ENCODE data around the gene FAM181A. TPM values are rescaled to one million over a fixed set of nuclear protein-coding genes. Genes with fewer than 3 reads are reported as not detected.

Gene FAM181A
- polyA plus RNA-seq, 5 donors = 0.10 to 0.51 (median 0.21) TPM

DNA sequence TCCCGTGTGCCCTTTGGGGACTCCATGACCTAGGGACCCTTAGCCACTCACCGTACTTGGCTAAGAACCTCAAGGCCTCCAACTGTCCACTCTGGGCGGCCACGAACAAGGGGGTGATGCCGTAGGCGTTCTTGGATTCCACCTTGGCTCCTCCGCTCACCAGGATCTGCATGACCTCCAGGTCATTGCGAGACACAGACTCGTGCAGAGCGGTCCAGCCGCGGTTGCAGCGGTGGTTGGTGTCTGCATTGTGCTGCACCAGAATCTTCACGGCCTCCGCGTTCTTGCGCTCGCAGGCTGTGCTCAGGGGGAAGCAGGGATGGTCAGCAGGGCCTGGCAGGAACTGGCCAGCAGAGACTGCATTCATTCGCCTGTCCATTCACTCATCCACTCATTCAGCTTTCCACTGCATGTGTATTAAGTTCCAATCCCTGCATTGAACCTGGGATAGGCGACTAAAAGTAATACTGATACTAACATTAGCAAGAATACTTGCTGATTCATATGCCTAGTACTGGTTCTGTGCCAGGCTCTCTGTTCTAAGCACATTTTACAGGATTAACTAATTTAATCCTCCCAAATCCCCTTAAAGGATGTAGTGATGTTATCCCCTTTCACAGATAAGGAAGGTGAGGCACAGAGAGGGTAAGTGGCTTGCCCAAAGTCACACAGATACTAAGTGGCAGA, 23.9 kb downstream of the FAM181A start:
- no peak for DNase-seq

DNA sequence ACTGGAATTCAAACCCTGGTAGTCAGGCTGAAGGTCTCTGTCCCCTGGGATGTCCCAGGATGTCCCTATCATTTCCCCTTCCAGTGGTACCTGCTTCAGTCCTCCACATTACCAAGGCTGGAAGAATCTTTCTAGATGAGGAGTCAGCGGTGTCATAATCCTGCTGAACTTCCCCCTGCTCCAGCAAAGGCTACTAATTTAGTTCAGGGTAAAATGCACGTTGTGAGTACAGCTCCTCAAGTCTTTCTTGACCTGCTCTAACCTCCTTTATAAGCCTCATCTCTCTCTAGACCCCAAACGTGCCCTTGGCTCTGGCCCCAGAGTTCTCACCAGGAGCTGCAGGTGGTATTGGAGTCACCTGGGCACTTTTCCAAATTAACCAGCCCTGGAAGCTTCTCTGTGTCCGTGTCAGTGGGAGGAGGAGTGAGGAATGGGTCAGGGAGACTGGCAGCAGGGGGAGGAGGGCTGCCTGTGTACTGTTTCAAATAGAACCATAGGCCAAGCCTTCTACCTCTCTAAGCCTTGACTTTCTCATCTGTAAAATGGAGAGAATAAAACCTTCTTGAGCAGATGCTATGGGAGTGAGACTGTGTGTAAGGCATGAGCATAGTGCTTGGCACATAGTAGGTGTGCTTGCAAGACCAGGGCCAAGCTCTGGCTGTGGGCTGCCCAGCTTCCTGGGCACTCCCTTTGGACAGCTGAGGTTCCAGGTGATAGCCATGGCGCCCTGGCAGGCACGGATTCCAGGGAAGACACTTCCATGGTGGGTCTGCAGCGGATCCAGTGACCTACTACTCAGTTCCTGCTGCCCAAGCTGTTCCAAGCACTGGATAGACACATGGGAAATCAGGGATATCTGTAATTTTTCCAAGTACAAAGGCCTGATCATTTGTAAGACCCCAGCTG, 24.7 kb downstream of the FAM181A start:
- no peak for DNase-seq

DNA sequence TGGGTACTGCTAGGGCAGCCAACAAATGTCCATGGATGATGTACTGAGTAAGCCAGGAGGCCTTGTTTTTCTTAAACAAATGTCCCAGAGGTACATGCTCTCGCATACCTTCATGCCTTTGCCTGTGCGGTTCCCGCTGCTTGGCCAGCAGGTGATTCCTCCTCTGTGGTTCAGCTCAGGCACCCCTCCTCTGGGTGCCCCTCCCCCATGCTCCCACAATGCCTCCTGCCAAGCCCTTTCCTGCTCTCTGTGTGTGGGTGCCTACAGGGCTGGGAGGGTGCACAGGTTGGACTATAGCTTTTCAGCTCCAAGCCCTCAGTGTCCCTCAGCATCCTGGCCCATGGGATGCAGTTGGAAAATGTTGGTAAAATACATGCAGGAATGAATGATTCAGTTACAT, 25.7 kb downstream of the FAM181A start:
- no peak for DNase-seq

DNA sequence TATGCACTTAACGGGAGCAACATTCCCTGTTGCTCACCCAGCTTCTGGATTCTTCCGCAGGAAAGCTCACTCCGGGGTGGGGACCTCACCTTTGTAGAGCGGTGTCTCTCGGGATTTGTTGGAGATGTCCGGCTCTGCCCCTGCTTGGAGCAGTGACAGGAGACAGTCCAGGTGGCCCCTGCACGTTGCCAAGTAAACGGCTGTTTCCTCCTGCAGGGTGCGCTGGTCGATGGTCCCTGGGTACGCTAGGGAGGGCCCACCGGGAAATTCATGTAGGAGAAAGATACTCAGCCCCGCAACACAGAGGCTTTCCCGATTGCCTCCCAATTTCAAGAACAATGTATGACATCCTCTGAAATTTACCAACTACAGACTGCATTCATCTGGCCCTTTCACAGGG, 26.1 kb downstream of the FAM181A start:
- no peak for DNase-seq

DNA sequence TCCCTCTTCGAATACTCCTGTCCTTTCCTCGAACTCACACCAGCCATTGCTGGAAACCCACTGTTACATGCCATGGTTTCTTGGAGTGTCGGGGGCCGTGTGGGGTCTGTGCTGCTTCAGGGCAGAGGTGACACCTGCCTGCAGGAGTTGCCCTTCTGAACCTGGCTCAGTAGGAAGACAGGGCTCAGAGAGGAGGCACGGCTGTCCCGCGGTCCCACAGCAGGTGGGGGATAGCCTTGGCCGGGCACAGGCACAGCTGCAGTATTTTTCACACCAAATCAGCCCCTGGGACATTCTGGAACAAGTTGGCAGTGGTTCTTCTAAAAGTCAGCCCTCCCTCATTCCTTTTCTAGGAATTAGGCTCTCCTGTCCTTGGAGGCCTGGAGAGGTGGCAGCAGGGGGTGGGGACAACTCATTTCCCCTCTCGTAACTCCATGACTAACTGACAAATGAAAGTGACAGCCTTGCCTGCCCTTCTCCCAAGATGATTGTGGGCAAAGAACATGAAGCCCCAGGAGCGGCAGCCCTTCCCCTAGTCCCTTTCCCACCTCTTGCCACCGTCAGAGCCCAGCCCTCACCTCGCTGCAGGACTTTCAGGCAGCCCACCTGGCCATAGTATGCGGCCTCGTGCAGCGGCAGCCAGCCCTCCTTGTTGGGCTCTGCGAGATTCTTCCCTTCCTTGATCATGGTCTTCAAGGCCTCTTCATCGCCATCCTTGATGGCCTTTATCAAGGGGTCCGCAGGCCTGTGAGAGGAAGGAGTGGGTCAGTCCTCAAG, 26.8 kb downstream of the FAM181A start:
- no peak for DNase-seq

DNA sequence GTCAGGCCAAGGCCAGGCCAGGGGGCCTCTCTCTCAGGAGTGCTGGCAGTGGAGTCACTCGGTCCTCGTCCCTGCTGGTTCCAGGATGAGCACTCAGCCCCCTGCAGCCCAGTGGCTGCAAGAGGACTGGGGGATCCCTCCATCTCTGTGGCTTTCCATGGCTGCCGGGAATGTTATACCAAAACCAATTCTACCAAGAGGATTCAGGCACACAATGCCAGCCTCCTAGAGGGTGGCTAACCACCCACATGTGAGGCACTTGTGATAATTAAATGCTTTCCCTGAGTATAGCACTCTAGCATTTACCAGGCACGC, 27.3 kb downstream of the FAM181A start:
- no peak for DNase-seq

DNA sequence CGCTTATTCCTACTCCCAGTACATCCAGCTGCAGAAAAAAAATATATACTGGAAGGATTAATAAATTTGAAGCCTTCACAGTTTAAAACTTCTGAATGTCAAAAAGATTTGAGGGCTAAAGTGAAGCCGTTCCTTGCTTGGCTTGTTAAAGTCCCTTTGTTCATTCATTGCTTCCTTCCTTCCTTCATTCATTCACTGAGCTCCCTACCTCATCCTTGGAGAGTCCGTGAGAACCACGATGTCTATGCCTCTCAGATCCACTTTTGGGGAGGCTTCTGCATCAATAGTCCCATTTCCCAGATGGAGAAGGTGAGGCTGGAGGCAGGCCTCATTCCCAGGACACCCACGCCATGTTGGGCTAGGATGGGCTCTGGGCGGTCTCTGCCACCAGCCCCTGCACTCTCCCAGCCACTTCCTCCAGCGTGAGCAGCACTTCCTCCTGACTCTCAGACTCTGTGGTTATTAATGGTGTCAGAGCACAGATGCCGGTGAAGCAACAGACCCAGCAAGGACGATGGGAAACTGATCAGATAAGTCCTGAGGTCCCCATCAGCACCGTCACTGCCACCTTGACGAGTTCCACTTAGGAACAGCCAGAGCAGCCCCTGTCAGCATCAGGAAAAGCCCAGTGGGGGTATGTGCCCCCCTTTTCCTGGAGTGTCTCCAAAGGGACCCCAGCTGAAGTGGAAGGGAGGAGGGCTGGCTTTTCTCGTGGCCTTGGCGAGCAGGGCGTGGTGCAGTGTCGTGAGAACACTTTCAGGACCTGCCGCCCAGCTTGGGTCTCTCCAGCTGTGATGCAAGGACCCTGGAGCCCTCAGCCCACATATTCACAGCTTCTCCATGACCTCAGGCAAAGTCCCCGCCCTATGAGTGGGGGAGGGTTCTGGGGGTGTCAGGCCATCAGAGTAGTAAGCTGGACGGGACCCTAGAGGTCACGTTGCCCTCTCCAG, 28.0 kb downstream of the FAM181A start:
- DNase-seq = no peak

DNA sequence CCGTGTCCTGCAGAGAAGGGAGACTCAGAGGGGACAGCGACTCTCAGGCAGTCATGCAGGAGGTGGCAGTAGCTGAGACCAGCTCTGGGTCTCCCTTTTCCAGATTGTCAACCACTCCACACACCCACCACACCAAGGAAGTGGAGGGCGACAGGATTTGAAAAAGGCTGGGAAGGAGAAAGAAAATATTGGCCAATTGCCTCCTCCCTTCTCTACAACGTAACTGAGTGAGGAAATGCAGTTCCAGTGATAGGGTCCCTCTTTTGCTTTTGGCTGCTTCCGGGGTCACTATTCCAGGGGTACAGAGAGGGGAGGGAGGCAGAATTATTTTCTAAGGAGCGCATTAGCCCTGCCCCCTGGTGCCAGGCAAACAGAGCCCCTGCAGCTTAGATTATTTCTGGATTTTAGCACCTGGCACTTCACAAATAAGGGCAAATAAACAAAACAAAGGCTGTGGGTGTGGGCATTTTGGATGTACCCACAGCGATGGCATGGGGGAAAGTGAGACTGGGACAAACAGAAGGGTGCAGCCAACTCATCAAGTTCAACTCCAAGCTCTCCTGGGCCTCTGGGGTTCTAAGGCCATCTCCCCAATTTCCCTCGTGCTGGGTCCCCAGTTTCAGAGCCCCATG, 28.8 kb downstream of the FAM181A start:
- DNase-seq = no peak

DNA sequence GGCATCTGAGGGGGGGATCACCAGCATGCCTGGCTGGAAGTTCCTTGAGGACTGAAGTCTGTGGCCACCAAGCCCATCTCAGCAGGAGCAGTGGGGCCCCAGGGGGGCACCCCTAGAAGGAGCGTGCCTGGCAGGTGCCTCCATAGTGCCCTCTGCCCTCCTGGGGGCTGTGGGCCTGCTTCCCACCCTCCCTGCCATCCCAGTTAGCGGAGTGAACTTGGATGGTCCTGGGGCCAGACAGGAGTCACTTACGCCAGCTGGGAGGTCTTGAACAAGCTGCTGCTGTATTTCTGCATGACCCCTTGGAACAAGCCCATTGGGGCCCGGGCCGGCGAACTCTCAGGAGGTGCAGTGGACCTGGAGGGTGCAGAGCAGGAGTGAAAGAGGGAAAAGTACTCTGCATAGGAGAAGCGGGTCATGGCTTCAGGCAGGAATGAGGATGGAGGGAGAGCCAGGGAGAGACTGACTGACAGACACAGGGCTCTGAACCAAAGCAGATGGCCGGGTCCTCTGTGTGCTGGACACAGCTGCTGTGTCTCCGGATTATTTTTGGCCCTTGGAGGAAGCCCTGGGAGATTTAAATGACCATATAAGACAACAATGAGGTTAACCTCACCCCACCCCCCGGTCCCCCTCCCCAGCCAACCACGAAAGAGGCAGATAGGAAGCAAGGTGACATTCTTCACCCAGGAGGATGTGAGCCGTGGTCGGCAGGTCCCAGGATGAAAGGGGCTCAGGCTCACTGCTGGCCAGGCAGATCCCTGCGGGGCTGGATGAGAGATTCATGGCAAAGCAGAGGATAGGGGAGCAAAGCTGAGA, 29.6 kb downstream of the FAM181A start:
- DNase-seq = no peak

DNA sequence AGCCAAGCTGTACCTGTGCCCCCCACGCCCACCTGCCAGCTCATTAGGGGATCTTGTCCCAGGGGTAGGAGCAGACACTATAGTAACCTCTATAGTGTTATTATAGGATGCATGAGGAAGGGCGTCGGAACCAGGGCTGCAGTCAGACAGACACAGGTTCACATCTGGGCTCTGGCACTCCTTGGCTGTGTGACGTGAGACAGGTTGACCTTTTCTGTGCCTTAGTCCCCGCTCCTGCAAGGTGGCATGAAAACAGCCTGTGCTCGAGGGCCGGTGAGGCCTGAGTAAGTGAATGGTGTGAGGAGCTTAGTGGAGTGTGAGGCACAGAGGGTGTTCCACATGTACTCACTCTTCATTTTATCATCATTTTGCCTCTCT, 30.2 kb downstream of the FAM181A start:
- DNase-seq = no peak

DNA sequence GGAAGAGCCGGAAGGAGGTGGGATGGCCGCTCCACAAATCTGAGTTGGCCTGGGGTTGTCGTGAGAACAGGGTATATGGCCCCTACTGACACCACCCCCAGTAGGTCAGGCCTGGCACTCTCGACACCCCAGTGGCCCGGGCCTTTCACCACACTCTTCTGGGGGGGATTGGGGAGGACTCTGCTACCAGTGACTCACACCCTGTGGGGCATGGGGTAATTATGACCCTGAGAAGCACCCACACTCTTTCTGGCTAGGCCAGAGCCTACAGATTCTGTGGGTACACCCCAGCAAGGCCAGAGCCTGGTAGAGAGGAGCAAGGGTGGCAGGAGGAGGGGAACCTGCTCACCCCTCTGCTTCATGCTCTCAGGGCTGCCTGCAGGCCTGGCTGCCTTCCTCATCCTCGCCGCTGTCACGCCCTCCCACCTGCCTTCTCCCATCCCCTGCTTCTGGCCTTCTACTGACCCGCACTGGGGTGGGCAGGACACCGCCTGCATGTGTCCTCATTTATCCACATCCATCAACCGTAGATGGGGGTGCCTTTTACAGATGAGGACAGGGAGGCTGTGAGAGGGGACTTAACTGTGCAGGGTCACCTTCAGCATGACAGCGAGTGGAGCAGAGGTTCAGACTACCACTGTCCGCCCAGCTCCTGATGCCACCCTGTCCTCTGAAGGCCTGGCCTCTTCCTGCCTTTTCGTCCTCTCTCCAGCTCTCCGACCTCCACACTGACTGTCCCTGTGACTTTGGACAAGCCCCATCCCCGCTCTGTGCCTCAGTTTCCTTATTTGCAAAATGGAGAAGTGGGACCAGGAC, 30.8 kb downstream of the FAM181A start:
- no peak for DNase-seq

DNA sequence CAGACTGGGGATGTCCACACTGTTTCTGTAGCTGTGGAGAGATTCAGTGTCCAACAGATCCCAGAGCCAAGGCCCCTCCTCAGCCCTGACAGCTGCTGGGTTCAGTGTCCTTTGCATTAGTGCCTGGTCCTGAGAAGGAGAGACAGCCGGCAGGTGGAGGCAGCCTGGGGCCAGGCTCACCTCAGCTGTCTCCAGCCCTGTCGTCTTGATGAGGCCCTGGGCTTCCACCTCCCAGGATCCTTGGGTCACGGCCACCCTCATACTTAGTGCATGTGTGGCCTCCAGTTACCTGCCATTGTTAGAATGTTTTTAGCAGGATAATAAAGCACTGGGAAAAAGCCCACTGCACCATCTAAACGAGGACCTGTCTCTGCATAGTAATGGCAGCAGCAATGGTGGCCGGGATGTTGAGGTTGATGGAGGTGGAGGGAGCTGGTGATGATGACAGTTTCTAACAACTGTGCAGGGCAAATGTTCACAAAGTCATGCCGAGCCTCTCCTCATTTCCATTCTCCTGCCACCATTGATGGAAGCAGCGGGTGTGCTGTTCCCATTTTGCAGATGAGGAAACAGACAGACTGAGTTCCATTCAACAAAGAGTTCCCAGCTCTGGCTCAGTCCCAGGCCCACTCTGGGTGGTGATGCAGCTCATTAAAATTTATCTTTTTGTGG, 31.6 kb downstream of the FAM181A start:
- DNase-seq = no peak

DNA sequence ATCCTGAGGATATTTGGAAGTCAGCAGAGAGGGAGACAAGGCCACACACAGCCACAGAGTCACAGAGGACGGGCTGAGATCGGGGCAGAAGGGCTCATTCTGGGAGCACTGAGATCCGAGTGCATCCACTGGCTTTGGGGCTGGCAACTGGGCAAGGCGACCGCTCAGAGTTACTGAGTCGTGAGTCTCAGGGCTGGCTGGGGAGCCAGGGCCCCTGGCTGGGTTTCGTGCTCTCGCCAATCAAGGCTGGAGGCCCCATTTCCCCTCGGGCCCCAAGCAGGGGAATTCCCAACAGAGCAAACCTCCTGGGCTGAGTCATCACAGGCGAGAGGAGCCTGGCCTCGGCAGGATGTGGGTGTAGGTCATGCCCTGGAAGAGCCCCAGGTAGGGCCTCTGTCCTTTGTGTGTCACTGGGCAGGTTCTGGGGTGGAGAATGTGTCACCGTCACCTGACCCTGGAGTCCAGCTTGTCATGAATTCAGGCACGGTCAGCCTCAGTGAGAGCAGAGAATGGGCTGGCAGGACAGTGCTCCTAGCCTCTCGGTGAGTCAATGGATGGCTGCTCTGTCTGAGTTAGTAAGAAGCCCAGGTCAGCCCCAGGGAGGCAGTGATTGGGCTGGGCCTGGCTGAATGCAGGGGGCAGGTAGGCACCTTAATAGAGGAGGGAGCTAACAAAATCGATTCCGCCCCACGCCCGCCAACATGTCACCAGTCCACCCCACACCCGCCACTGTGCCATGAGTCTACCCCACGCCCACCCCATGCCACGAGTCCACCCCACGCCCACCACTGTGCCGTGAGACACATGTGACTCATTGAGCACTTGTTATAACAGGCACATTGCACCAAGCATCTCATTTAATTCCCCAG, 32.3 kb downstream of the FAM181A start:
- no peak for DNase-seq

DNA sequence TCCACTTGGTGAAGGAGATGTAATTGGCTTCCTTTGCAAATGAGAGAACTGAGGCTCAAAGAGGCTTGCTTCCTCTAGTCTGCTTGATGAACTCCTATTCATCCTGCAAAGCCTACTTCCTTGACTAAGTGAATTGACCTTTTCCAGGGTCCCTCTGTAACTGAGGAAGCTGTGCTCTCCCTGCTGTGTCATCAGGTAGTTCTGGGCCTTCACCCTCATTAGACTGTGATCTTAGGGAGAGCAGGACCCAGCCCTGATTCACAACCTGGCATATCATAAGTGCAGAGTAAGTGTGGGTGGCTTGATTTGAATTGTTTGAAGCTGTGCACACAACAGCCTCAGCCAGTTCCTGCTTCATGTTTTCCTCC, 32.9 kb downstream of the FAM181A start:
- no peak for DNase-seq

DNA sequence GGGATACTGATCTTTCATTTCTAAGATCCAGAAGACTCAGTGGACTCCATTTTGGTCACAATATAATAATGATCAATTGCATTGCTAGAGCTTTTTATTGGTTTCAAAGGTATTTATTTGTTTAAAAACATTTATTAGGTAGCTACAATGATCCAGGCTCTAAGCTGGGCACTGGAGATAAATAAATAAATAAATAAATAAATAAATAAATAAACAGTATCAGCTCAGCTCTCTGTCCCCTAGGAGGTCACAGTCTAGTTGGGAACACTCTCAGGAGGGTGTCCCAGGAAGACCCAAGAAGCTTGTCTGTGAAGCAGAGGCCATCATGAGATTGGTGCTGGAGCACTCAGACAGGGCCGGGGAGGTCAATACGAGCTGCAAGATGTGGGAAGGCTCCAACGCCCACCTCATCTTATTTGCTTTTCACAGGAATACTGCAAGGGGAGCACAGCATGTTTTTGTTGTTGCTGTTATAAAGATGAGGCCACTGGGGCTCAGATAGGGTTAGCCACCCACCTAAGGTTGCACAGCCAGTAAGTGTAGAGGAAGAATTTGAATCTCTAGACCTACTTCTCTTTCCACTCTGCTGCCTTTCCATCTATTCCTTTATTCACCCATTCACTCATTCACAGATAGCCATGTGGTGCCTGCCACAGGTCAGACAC, 33.8 kb downstream of the FAM181A start:
- no peak for DNase-seq

DNA sequence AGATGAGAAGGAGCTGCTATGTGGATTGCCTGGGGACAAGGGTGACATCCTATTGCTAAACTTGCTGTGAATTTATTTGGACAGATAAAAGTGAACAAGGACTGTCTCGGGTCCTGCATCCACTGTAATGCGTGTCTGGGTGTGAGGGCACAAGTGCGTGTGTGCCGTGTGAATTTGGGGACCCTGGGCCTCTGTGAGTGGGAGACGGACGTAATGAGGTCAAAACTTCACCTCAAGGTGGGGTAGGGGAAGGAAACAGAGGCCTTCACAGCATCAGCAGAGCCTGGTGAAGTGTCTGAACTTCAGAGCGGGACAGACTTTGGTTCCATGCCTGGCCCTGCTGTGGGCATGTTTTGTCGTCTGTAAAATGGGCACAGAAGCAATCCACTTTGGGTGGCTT, 34.5 kb downstream of the FAM181A start:
- DNase-seq = no peak

All from right lung (tissue), 5 donors.